ENCODE measurements around the gene TMEM183A. TPM values are rescaled to one million over a fixed set of nuclear protein-coding genes. Genes with fewer than 3 reads are reported as not detected.
"Not testable (repeated sequence)": the region's sequence is repeated elsewhere in the genome, so short reads cannot be mapped to it uniquely, and the experiment has no call there.

TMEM183A gene
- total RNA-seq, 1 donor from 2014 or later = 69.9 TPM

GRCh38 chr1:202998836-202999750, 8.1 kb upstream of the TMEM183A start:
- DNase-seq (ENCODE audit: low spot score) = peak; percentile 43
- intact Hi-C loops (cut with micrococcal nuclease) = loop anchor here (1.0 to 10.0 kb wide), 7 partner anchors 30 to 834 kb away; partner anchors contain the start of genes ADIPOR1 and PTPN7

GRCh38 chr1:203000217-203000944, 6.8 kb upstream of the TMEM183A start:
- intact Hi-C loops (cut with micrococcal nuclease) = no loop called here
- Mint-ChIP-seq H3K36me3 (ENCODE audit: low read depth) (no peaks in the 10 kb centered on the region), H3K27me3 (ENCODE audit: insufficient read depth) (peaks cover 22% of the 10 kb centered on the region), H3K4me1 (ENCODE audit: low read depth) (peaks cover 12% of the 10 kb centered on the region), H3K27ac (no peak overlapping the region), H3K4me3 (no peak overlapping the region), H3K9me3 (no peaks in the 10 kb centered on the region)
- DNase-seq (ENCODE audit: low spot score) = no peak

More at GRCh38 chr1:202998836-202999750, 8.1 kb upstream of the TMEM183A start:
- Mint-ChIP-seq H3K27me3 (ENCODE audit: insufficient read depth) (peaks cover 25% of the 10 kb centered on the region), H3K4me1 (ENCODE audit: low read depth) (peaks cover 12% of the 10 kb centered on the region), H3K4me3 (peak overlapping the region; percentile 19), H3K27ac (no peak overlapping the region), H3K9me3 (no peaks in the 10 kb centered on the region), H3K36me3 (ENCODE audit: low read depth) (no peaks in the 10 kb centered on the region)

- Mint-ChIP-seq H3K4me1 (ENCODE audit: low read depth) (peaks cover 25% of the 10 kb centered on the region), H3K27ac (no peak overlapping the region), H3K36me3 (ENCODE audit: low read depth) (no peaks in the 10 kb centered on the region), H3K9me3 (no peaks in the 10 kb centered on the region), H3K27me3 (ENCODE audit: insufficient read depth) (peaks cover 12% of the 10 kb centered on the region), H3K4me3 (no peak overlapping the region)
- intact Hi-C loops (cut with micrococcal nuclease) = no loop called here
- DNase-seq (ENCODE audit: low spot score) = no peak
These were observed 5.2 kb upstream of the TMEM183A start for GRCh38 chr1:203001986-203002385.

- Mint-ChIP-seq H3K27me3 (ENCODE audit: insufficient read depth) (peaks cover 12% of the 10 kb centered on the region), H3K4me1 (ENCODE audit: low read depth) (peaks cover 29% of the 10 kb centered on the region), H3K4me3 (no peak overlapping the region), H3K27ac (no peak overlapping the region), H3K36me3 (ENCODE audit: low read depth) (peaks cover 3% of the 10 kb centered on the region), H3K9me3 (no peaks in the 10 kb centered on the region)
- intact Hi-C loops (cut with micrococcal nuclease) = no loop called here
- no peak for DNase-seq (ENCODE audit: low spot score)
These were observed 4.2 kb upstream of the TMEM183A start for GRCh38 chr1:203002951-203003350.

- H3K36me3 Mint-ChIP-seq (ENCODE audit: low read depth); DNase-seq (ENCODE audit: low spot score); H3K27me3 Mint-ChIP-seq (ENCODE audit: insufficient read depth); H3K9me3 Mint-ChIP-seq: not testable (repeated sequence)
- intact Hi-C loops (cut with micrococcal nuclease) = loop anchor here (2.0 to 5.0 kb wide), 3 partner anchors 197 to 663 kb away; partner anchors contain the start of genes KDM5B and UBE2T
- Mint-ChIP-seq H3K4me3 (peak overlapping the region; percentile 89), H3K4me1 (ENCODE audit: low read depth) (peaks cover 30% of the 10 kb centered on the region), H3K27ac (peak overlapping the region; percentile 96)
These were observed 1.6 kb upstream of the TMEM183A start for GRCh38 chr1:203005395-203006142.

- no peak for DNase-seq (ENCODE audit: low spot score)
- peak overlapping the region; percentile 89 for H3K4me3 Mint-ChIP-seq
These were observed 2.0 kb downstream of the TMEM183A start for GRCh38 chr1:203009185-203009584.

GRCh38 chr1:203011582-203011981, 4.4 kb downstream of the TMEM183A start:
- no peak for DNase-seq (ENCODE audit: low spot score)
- H3K4me3 Mint-ChIP-seq = no peak overlapping the region
- no peaks in the 10 kb centered on the region for H3K9me3 Mint-ChIP-seq
- no peak overlapping the region for H3K27ac Mint-ChIP-seq
- no peaks in the 10 kb centered on the region for H3K27me3 Mint-ChIP-seq (ENCODE audit: insufficient read depth)
- intact Hi-C loops (cut with micrococcal nuclease) = no loop called here
- peaks cover 28% of the 10 kb centered on the region for H3K4me1 Mint-ChIP-seq (ENCODE audit: low read depth)
- peaks cover 37% of the 10 kb centered on the region for H3K36me3 Mint-ChIP-seq (ENCODE audit: low read depth)

More at GRCh38 chr1:203009185-203009584, 2.0 kb downstream of the TMEM183A start:
- intact Hi-C loops (cut with micrococcal nuclease) = loop anchor here (5.0 kb wide), 2 partner anchors 318 to 667 kb away; partner anchors contain the start of gene UBE2T
- Mint-ChIP-seq H3K36me3 (ENCODE audit: low read depth) (peaks cover 19% of the 10 kb centered on the region), H3K27ac (no peak overlapping the region), H3K9me3 (no peaks in the 10 kb centered on the region), H3K4me1 (ENCODE audit: low read depth) (peaks cover 34% of the 10 kb centered on the region), H3K27me3 (ENCODE audit: insufficient read depth) (no peaks in the 10 kb centered on the region)

- no peaks in the 10 kb centered on the region for H3K9me3 Mint-ChIP-seq
- peaks cover 5% of the 10 kb centered on the region for H3K4me1 Mint-ChIP-seq (ENCODE audit: low read depth)
- no peak for DNase-seq (ENCODE audit: low spot score)
- H3K4me3 Mint-ChIP-seq = no peak overlapping the region
- intact Hi-C loops (cut with micrococcal nuclease) = no loop called here
- H3K27me3 Mint-ChIP-seq (ENCODE audit: insufficient read depth) = no peaks in the 10 kb centered on the region
- peaks cover 70% of the 10 kb centered on the region for H3K36me3 Mint-ChIP-seq (ENCODE audit: low read depth)
- no peak overlapping the region for H3K27ac Mint-ChIP-seq
These were observed 9.9 kb downstream of the TMEM183A start for GRCh38 chr1:203017061-203017460.

GRCh38 chr1:203017692-203018091, 10.5 kb downstream of the TMEM183A start:
- no peak overlapping the region for H3K27ac Mint-ChIP-seq
- no peak overlapping the region for H3K4me3 Mint-ChIP-seq
- no peaks in the 10 kb centered on the region for H3K9me3 Mint-ChIP-seq
- peaks cover 69% of the 10 kb centered on the region for H3K36me3 Mint-ChIP-seq (ENCODE audit: low read depth)
- H3K27me3 Mint-ChIP-seq (ENCODE audit: insufficient read depth) = no peaks in the 10 kb centered on the region
- H3K4me1 Mint-ChIP-seq (ENCODE audit: low read depth) = peaks cover 5% of the 10 kb centered on the region
- DNase-seq (ENCODE audit: low spot score) = no peak
- intact Hi-C loops (cut with micrococcal nuclease) = no loop called here

GRCh38 chr1:203022855-203023254, 15.7 kb downstream of the TMEM183A start:
- not testable (repeated sequence) for DNase-seq (ENCODE audit: low spot score); H3K27me3 Mint-ChIP-seq (ENCODE audit: insufficient read depth); H3K27ac Mint-ChIP-seq; H3K4me3 Mint-ChIP-seq; H3K9me3 Mint-ChIP-seq
- intact Hi-C loops (cut with micrococcal nuclease) = loop anchor here (10.0 kb wide), 1 partner anchor 772 kb away; the partner anchor contains the start of genes ZBED6 and ZC3H11A
- H3K4me1 Mint-ChIP-seq (ENCODE audit: low read depth) = peaks cover 17% of the 10 kb centered on the region
- H3K36me3 Mint-ChIP-seq (ENCODE audit: low read depth) = peaks cover 58% of the 10 kb centered on the region

GRCh38 chr1:203025686-203026030, 18.5 kb downstream of the TMEM183A start:
- Mint-ChIP-seq H3K9me3 (peaks cover 6% of the 10 kb centered on the region), H3K27me3 (ENCODE audit: insufficient read depth) (no peaks in the 10 kb centered on the region), H3K4me1 (ENCODE audit: low read depth) (peaks cover 25% of the 10 kb centered on the region), H3K4me3 (peak overlapping the region; percentile 74), H3K27ac (peak overlapping the region; percentile 65), H3K36me3 (ENCODE audit: low read depth) (peaks cover 35% of the 10 kb centered on the region)
- no peak for DNase-seq (ENCODE audit: low spot score)
- intact Hi-C loops (cut with micrococcal nuclease) = loop anchor here (1.0 to 10.0 kb wide), 9 partner anchors 18 to 769 kb away; partner anchors contain the start of genes ADIPOR1, CYB5R1, KLHL12 and RABIF

- no peaks in the 10 kb centered on the region for H3K27me3 Mint-ChIP-seq (ENCODE audit: insufficient read depth)
- peaks cover 32% of the 10 kb centered on the region for H3K36me3 Mint-ChIP-seq (ENCODE audit: low read depth)
- H3K4me3 Mint-ChIP-seq = peak within 1 kb of the TSS; percentile 85
- intact Hi-C loops (cut with micrococcal nuclease) = loop anchor here (1.0 to 10.0 kb wide), 9 partner anchors 19 to 769 kb away; partner anchors contain the start of genes ADIPOR1, CYB5R1, KLHL12 and RABIF
- H3K27ac Mint-ChIP-seq = peak within 1 kb of the TSS; percentile 65
- H3K9me3 Mint-ChIP-seq = peaks cover 6% of the 10 kb centered on the region
- H3K4me1 Mint-ChIP-seq (ENCODE audit: low read depth) = peaks cover 25% of the 10 kb centered on the region
- DNase-seq (ENCODE audit: low spot score) = peak; percentile 87
These were observed 19.0 kb downstream of the TMEM183A start, which contains the start of gene PPFIA4 for GRCh38 chr1:203026031-203026665. Gene PPFIA4, plus strand, starts transcription at chr1:203026491. Its CDS starts 12,518 bp downstream, at chr1:203039009.
